BJ (cell line): ENCODE measurements around the gene VWF. TPM values are rescaled to one million over a fixed set of nuclear protein-coding genes. Genes with fewer than 3 reads are reported as not detected.
A peak's percentile ranks its signal among the peaks of the same experiment; 100 is the strongest.

ENCODE experiments used
- CTCF ChIA-PET: fragments of 350-600 bp; formaldehyde crosslinking; extraction: SDS; loops from one replicate; lab custom pipeline; 2021; ENCODE audit warnings: antibody characterized with exemption, inconsistent platforms; lab: Yijun Ruan, JAX
- POLR2A ChIA-PET: fragments of 300-600 bp; sonication (Branson Sonifier 250); formaldehyde crosslinking; extraction: SDS; loops from one replicate; lab custom pipeline; 2021; ENCODE audit warnings: antibody characterized with exemption; lab: Charles Lee
- DNase-seq: peaks from one replicate; pipeline ENCODE4 v3.0.0-alpha.2; 2011; ENCODE audit warnings: low read depth
- H3K27me3 ChIP-seq: 2 replicates; pipeline ENCODE4 v1.6.0; 2011; ENCODE audit warnings: low read length; ENCODE audit not compliant: control insufficient read depth, insufficient read depth
- H3K36me3 ChIP-seq: 2 replicates; pipeline ENCODE4 v1.5.1; 2011; ENCODE audit warnings: low read length; ENCODE audit not compliant: control insufficient read depth, insufficient read depth
- H3K4me3 ChIP-seq: 2 replicates; pipeline ENCODE4 v1.5.1; 2011; ENCODE audit warnings: low read depth, mild to moderate bottlenecking, control low read depth, low read length
- polyA plus RNA-seq: library from polyadenylated mRNA; depleted of rRNA; stranded (reverse); fragments of >200 nt; gene quantifications from 2 replicates; pipeline ENCODE4 v1.2.3, GENCODE V29; 2011
- TF ChIP-seq, protein P1 (sequence below): IDR thresholded peaks from 2 replicates; pipeline ENCODE4 v1.5.1; 2011; ENCODE audit warnings: low read depth, mild to moderate bottlenecking, control low read depth, inconsistent platforms, low read length, moderate library complexity; ENCODE audit not compliant: insufficient read depth

Gene VWF
- polyA plus RNA-seq, 1 experiment, result 0.06 TPM

DNA sequence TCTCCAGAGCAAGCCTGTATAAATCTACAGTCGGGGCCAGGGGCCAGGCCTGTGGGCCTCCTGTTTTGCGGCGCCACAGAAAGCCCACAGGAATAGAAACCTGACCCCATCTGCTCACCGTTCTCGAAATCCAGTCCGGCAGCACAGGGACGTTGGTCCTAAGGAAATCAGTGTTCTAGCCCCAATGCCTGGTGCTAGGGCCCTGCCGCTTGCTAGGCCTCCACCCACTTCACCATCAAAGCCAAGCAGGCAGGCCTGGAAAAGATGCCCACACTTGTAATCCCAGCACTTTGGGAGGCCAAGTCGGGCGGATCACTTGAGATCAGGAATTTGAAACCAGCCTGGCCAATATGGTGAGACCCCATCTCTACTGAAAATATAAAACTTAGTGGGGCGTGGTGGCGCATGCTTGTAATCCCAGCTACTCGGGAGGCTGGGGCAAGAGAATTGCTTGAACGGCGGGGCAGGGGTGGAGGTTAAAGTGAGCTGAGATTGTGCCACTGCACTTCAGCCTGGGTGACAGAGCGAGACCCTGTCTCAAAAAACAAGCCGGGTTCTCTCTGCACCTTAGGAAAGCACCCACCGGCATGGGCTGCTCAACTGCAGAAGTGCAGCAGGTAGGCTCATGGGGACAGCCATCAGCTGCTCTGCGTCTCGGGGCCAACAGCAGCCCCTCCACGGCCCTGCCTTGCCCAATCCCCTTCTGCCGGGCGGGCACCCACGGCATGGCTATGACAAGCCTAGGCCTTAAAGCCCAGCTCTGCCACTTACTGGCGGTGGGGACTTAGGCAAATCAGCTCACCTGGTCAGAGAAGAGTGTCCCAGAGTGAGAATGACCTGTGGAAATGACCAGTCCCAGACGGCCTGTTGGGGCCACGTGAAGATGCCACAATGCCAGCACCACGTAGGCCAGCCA, 47.4 kb downstream of the VWF start:
- CTCF ChIA-PET, result interaction anchor here (1.2 to 2.0 kb wide), 2 partner anchors 119 to 202 kb away, joined by 5 read pairs; no protein-coding TSS in a partner anchor
- TF ChIP-seq, protein P1, sequence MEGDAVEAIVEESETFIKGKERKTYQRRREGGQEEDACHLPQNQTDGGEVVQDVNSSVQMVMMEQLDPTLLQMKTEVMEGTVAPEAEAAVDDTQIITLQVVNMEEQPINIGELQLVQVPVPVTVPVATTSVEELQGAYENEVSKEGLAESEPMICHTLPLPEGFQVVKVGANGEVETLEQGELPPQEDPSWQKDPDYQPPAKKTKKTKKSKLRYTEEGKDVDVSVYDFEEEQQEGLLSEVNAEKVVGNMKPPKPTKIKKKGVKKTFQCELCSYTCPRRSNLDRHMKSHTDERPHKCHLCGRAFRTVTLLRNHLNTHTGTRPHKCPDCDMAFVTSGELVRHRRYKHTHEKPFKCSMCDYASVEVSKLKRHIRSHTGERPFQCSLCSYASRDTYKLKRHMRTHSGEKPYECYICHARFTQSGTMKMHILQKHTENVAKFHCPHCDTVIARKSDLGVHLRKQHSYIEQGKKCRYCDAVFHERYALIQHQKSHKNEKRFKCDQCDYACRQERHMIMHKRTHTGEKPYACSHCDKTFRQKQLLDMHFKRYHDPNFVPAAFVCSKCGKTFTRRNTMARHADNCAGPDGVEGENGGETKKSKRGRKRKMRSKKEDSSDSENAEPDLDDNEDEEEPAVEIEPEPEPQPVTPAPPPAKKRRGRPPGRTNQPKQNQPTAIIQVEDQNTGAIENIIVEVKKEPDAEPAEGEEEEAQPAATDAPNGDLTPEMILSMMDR, result no peak

DNA sequence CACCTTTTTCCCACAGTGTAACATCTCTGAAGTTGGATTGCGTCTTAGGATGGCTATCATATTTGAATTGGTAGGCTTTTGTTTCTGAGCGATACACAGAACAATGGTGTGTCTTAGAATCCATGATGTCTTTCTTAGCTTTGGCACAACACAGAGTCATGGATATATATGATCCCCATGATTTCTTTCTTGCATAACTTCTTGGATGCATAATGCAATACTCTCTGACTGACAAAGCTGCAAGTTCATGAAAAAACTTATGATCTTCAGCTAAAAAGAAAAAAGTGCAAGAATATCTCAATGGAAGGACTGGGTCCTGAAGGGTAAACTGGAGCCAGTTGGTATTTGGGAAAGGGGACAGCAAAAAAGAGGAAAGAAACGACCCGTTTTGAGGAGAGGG, 48.1 kb downstream of the VWF start:
- H3K36me3 ChIP-seq, result no peaks in the 10 kb centered on the region
- ChIA-PET CTCF (interaction anchor here (1.2 to 2.0 kb wide), 2 partner anchors 119 to 203 kb away, joined by 5 read pairs; no protein-coding TSS in a partner anchor), POLR2A (no interaction called here)
- no peak for DNase-seq
- TF ChIP-seq, protein P1, result no peak
- no peak overlapping the region for H3K4me3 ChIP-seq
- H3K27me3 ChIP-seq, result no peaks in the 10 kb centered on the region

More for the DNA sequence above, 47.4 kb downstream of the VWF start:
- Histone ChIP-seq H3K27me3 (no peaks in the 10 kb centered on the region), H3K36me3 (no peaks in the 10 kb centered on the region), H3K4me3 (no peak overlapping the region)
- DNase-seq, result no peak
- POLR2A ChIA-PET, result no interaction called here

DNA sequence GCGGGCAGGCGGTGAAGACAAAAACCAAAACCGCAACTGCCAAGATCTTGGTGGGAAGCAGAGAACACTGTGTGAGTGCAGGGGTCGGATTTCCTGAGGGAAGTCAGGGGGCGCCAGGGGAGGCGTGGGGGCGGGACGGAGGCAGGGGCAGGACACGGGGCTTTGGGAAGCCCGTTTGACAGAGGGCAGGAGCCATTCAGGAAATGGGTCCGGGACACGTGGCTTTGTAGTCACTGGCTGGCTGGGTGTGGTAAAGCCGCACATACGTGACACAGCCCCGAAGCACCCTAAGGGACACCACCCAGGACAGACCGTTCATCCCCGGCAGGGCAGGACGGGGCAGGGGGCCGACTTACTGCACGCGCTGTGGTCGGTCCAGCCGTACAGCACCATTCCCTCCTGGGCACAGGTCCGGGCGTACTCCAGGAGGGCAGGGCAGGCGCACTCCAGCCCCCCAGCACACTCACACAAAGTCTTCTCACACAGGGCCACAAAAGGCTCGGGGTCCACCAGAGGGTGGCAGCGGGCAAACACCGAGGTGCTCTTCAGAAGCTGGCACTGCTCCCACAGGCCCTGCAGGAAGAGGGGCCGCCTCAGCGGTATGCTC, 49.4 kb downstream of the VWF start:
- CTCF ChIA-PET, result interaction anchor here (0.9 to 2.0 kb wide), 2 partner anchors 19 to 204 kb away, joined by 3 to 5 read pairs; no protein-coding TSS in a partner anchor
- TF ChIP-seq, protein P1, result no peak
- POLR2A ChIA-PET, result no interaction called here
- Histone ChIP-seq H3K36me3 (no peaks in the 10 kb centered on the region), H3K27me3 (no peaks in the 10 kb centered on the region), H3K4me3 (0 out of 2 replicates have a peak overlapping the region, but pooled peaks have one; percentile 5)
- no peak for DNase-seq

DNA sequence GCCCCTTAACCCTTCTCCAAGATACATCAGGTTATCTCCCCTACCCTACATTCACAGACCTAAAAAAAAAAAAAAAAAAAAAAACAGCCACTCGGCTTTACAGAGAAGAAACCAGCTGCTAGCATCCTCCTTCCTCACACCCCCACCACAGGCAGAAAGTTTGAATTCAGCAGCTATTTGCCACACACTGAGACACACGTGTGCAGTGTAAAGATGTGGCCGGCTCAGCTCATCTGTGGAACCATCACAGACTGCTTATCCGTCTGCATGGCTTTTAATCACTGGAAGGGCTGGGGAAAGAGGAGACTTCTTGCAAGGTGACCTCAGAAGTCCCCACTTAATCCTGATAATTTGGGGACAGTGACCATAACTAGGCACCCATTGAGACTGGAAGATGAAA, 50.0 kb downstream of the VWF start:
- ChIA-PET POLR2A (no interaction called here), CTCF (interaction anchor here (0.6 kb wide), 1 partner anchor 11 kb away, joined by 3 read pairs; no protein-coding TSS in a partner anchor)
- TF ChIP-seq, protein P1, result no peak
- DNase-seq, result no peak
- no peaks in the 10 kb centered on the region for H3K27me3 ChIP-seq
- no peaks in the 10 kb centered on the region for H3K36me3 ChIP-seq
- no peak overlapping the region for H3K4me3 ChIP-seq

DNA sequence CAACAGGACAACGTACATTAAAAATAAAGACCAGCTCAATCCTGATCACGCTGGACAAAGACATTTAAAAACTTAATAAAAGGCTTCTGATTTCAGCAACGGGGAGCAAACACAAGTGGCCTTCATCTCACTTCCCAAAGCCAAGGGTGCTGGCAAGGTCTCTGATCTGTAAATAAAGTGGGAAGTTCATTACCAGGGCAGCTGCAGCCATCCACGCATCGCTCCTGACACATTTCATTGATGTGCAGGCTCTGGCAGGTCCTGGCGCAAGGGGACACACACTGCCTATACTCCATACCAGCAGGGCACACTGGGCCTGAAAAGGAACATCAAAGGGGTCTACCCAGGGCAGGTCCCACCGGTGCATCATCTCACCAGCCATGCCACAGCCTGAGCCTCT, 51.0 kb downstream of the VWF start:
- TF ChIP-seq, protein P1, result no peak
- Histone ChIP-seq H3K36me3 (no peaks in the 10 kb centered on the region), H3K4me3 (no peak overlapping the region), H3K27me3 (no peaks in the 10 kb centered on the region)
- POLR2A ChIA-PET, result no interaction called here
- no peak for DNase-seq
- CTCF ChIA-PET, result interaction anchor here (1.0 to 5.2 kb wide), 5 partner anchors 9 to 210 kb away, joined by 3 to 30 read pairs (median 5); partner anchors contain the start of gene CD9
